GM12872 (cell line): ENCODE data around the gene IDH1.

ENCODE experiments used
- TF ChIP-seq, protein P1 (sequence below): IDR thresholded peaks from 3 replicates; pipeline ENCODE4 v1.5.1; 2011; ENCODE audit warnings: low read depth, mild to moderate bottlenecking, low read length, moderate library complexity; ENCODE audit not compliant: insufficient read depth

IDH1 gene

DNA sequence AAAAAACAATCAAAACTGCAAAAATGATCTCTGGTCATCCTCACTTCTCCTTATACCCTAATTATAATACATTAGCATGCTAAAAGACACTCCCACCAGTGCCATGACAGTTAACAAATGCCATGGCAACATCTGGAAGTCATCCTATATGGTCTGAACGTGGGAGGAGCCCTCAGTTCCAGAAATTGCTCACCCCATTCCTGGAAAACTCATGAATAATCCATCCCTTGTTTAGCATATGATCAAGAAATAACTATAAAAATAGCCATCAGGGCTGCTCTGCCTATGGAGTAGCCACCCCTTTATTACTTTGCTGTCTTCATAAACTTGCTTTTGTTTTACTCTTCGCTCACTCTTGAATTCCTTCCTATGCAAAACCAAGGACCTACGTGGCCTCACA is 59.3 kb downstream of the IDH1 start:
- TF ChIP-seq, protein P1, sequence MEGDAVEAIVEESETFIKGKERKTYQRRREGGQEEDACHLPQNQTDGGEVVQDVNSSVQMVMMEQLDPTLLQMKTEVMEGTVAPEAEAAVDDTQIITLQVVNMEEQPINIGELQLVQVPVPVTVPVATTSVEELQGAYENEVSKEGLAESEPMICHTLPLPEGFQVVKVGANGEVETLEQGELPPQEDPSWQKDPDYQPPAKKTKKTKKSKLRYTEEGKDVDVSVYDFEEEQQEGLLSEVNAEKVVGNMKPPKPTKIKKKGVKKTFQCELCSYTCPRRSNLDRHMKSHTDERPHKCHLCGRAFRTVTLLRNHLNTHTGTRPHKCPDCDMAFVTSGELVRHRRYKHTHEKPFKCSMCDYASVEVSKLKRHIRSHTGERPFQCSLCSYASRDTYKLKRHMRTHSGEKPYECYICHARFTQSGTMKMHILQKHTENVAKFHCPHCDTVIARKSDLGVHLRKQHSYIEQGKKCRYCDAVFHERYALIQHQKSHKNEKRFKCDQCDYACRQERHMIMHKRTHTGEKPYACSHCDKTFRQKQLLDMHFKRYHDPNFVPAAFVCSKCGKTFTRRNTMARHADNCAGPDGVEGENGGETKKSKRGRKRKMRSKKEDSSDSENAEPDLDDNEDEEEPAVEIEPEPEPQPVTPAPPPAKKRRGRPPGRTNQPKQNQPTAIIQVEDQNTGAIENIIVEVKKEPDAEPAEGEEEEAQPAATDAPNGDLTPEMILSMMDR = no peak

DNA sequence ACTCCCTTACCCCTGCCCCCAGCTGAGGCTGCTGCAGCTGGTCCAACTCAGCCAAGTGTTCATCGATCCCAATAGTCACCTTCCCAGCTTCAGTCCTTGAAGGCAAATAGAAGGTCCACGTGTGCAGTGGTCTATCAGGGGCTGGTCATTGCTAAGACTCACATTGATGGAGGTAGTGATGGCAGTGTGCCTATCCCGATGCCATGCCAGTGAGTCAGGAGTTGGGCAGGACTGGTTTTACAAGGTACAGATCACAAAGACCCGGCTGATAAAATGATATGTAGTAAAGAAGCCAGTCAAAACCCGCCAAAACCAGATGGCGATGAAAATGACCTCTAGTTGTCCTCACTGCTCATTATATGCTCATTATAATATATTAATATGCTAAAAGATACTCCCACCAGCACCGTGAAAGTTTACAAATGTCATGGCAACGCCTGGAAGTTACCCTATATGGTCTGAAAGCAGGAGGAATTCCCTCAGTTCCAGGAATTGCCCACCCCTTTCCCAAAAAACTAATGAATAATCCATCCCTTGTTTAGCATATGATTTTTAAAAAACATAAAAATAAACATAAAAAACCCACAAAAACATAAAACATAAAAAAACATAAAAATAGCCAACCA is 62.1 kb downstream of the IDH1 start:
- TF ChIP-seq, protein P1 = no peak

DNA sequence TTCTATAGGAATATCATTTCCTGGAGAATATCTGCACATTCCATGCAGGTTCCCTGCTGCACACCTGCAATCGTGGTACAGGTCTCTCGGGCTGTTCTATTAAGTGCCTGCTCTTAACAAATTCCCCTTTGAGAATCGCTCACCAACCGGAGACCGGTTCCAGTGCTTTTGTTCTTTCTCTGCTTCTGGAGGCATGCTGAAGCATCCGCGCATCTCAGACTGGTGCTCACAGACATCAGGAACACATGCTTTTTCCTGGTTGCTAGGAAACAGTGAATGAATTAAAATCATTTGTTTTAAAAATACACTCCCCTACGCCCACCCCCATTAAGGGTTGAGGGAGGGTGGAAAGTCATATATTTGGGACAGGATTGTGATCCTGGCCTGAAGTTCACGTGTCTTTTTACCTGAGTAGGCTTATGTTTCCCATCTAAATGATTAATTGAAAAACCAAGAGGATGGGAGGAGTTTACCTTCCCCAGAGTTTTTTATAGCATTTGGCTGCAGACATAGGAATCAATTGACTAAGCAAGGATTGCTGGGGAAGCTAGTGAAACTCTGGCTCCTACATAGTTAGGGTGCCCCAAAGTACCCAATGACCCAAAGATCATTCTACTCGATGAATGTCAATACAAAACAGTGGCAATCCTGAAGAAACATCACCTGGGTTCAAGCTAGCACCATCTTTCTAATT is 64.9 kb downstream of the IDH1 start, which contains the start of gene C2orf80:
Gene C2orf80, minus strand, starts transcription at position 221 of the 694 bp plus-strand sequence. CDS start 3,044 bp downstream, outside the sequence.
- TF ChIP-seq, protein P1 = no peak

DNA sequence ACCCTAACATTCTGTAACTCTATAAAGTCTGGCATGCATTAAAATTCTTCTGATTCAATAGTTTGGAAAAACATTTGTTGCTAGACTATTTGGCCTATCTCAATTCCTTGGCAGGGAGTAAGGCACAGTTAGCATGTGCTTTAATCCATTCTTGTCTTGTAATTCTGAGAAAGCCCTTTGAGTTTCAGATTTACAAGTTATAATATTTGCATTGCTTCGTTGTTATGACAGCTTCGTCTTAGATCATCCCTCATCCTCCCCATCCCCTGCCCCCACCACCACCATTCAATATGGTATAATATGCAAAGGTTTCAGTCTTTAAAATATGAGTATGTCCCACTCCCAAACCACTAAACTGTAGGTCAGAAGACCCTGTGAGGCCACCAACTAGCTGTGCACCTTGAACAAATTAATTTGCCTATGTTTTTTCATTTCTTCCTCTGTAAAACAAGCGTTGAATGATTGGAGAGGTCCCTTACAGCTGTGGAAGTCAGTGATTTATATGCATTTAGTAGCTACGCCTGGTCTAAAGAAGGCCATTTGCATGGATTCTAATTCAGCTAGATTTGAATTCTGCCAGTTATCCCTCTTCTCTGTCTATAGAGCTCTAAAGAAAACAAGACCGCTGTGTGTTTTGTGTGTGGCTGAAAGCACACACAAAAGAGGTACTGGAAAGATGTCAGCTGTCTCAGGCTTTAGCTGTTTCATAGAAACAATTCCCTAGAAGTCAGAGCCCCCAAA is 65.6 kb downstream of the IDH1 start:
- TF ChIP-seq, protein P1 = no peak

DNA sequence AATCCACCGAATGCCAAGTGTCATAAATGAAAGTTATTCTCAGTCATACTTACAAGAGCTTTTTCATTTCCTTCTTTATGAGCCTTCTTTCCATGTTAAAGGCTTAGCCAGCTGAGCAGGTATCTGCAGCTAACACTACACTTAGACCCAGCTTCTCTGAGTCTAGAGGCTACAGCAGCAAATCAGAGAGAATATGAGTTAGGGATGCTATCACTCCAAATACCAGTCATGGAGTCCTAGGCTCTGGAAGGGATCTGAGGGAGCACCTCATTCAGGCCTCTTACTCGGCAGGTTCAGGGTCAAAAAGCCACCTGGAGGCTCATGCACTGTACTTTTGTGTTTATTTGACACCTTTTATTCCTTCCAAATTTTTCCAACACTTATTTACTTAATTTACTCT is 68.0 kb downstream of the IDH1 start:
- TF ChIP-seq, protein P1 = no peak

DNA sequence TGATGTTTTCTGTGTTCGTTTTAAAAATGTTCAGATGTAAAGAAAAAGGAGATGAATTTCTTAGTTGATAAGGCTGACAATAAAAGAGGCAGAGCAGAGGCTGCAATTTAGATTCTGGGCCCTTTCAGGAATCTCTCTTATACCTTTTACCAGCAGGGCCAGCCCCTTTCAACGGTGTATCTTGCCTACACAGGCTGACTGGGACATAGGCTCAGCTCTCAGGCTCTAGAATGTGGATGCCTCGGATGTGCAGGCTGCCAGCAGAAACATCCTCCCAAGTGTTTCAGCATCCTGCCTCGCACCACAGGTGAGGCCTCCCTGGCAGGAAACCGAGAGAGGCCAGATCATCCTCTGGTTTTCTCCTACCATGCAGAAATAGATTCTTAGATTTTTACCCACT is 68.4 kb downstream of the IDH1 start:
- TF ChIP-seq, protein P1 = no peak
